Nucleus accumbens (tissue), 56 donors: ENCODE measurements around the gene FOXA3.

Experiments used
- DNase-seq, 56 donors: peaks; one replicate each; lab custom pipeline; 2025; lab: John Stamatoyannopoulos, UW

FOXA3 gene

DNA sequence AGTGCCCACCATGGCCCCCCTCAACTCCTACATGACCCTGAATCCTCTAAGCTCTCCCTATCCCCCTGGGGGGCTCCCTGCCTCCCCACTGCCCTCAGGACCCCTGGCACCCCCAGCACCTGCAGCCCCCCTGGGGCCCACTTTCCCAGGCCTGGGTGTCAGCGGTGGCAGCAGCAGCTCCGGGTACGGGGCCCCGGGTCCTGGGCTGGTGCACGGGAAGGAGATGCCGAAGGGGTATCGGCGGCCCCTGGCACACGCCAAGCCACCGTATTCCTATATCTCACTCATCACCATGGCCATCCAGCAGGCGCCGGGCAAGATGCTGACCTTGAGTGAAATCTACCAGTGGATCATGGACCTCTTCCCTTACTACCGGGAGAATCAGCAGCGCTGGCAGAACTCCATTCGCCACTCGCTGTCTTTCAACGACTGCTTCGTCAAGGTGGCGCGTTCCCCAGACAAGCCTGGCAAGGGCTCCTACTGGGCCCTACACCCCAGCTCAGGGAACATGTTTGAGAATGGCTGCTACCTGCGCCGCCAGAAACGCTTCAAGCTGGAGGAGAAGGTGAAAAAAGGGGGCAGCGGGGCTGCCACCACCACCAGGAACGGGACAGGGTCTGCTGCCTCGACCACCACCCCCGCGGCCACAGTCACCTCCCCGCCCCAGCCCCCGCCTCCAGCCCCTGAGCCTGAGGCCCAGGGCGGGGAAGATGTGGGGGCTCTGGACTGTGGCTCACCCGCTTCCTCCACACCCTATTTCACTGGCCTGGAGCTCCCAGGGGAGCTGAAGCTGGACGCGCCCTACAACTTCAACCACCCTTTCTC lies 8.2 kb downstream of the FOXA3 start:
- no peak for DNase-seq

- no peak for DNase-seq
Observed at GRCh38 chr19:45873219-45873772, 9.2 kb downstream of the FOXA3 start.

GRCh38 chr19:45874620-45874966 lies 10.5 kb downstream of the FOXA3 start:
- no peak for DNase-seq

DNA sequence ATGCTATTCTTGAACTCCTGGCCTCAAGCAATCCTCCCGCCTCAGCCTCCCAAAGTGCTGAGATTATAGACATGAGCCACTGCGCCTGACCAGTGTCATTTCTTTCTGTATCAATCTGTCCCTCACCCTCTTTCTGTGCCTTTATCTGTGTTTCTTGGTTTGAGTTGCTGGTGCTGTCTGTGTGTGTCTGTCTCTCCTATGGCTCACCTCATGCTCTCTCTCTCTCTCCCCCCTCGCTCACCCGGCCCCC lies 12.0 kb downstream of the FOXA3 start:
- DNase-seq: no peak

DNA sequence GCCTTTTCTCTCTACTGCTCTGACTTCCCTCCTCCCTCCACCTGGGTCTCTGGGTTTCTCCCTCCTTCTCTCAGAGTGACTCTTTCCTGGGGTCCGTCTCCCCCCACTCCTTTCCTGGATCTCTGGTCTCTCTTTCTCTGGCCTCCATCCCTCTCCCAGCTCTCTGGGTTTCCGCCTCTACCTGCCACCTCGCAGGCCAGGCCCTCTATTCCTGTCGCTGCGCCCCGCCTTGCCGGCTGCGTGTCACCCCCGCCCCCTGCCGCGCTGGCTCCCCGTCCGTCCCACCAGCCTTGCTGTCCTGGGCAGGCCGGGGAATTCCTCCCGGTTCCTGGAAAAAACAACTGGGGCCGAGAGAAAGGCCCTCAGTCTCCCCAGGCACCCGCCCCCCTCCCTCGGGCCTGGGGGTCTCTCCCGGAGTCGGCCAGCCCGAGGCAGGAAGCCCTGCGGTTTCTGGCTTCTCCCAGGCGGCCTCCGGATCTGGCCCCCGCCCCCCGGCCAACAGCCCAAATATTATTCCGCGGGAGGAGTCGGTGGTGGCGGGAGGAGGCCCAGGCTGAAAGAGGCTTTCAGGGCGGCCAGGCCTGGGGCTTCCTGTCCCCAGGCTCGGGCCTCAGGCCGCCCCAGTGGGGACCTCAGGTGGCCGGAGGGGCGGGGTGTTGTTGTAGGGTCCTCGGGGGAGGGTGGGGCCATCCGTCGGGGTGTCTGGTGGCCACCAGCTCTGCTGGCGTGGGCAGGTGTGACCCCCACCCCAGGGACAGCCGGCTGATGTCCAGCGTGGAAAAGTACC lies 12.5 kb downstream of the FOXA3 start:
- no peak for DNase-seq

DNA sequence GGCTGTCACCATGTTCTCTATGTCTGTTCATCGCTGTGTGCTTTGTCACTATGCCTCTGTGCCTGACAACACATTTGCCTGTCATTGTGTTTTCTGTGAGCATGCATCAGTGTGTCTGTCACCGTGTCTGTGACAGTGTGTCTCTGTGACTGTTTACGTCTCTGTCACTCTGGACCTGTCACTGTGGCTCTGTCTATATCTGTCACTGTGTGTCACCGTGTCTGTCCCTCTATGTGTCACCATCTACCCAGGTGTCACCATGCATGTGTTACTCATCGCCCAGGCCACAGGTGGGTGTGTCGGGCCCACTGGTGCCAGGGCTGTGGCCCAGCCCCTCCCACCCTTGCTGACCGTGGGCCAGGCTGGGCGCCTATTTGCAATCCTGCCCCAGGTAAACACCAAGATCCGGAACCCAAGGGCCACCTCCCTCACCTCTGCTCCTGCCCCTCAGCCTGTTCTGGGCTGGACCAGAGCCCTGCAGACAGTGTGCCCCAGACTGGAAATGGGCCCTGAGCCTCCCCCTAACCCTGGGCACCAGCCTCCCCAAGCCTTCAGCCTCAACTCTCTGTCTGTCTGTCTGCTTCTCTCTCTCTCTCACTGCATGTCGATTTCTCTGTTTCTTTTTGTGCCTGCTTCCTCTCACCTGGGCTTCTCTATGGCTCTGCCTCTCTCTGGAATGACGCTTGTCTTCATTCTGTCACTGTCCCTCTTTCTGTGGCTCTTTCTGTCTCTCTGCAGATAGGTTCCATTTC lies 14.1 kb downstream of the FOXA3 start:
- no peak for DNase-seq

- no peak for DNase-seq
Observed at GRCh38 chr19:45879055-45879454, 14.9 kb downstream of the FOXA3 start.

- DNase-seq: no peak
Observed at GRCh38 chr19:45879971-45880370, 15.8 kb downstream of the FOXA3 start.

- no peak for DNase-seq
Observed at GRCh38 chr19:45881082-45881908, 17.2 kb downstream of the FOXA3 start.

DNA sequence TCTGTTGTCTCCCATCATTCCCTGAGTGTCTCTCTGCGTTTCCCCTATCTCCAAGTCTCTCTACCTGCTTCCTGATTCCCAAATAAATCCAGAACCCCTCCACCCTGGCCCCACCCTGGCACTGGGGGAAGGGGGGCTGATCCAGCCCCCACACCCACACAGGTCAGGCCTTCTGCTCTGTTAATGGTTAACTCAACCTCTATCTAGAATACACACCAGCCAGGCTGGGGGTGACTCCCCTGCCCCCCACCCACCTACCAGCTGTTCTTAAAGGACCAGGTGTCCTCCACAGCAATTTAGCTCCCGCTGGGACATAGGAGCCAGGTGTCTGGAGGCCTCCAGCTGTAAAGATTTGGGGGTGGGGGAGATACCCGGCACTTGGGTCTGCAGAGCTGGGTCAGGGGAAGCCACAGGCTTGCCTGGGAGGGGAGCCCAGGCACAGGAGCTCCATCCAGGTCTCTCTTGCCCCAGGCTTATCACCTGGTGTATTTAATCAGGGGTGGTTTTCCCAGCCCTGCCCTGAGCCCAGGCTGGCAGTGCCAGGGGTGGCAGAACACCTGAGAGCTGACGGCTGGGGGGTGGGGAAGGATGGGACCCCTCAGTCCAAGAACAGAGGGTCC lies 17.9 kb downstream of the FOXA3 start:
- DNase-seq: no peak

DNA sequence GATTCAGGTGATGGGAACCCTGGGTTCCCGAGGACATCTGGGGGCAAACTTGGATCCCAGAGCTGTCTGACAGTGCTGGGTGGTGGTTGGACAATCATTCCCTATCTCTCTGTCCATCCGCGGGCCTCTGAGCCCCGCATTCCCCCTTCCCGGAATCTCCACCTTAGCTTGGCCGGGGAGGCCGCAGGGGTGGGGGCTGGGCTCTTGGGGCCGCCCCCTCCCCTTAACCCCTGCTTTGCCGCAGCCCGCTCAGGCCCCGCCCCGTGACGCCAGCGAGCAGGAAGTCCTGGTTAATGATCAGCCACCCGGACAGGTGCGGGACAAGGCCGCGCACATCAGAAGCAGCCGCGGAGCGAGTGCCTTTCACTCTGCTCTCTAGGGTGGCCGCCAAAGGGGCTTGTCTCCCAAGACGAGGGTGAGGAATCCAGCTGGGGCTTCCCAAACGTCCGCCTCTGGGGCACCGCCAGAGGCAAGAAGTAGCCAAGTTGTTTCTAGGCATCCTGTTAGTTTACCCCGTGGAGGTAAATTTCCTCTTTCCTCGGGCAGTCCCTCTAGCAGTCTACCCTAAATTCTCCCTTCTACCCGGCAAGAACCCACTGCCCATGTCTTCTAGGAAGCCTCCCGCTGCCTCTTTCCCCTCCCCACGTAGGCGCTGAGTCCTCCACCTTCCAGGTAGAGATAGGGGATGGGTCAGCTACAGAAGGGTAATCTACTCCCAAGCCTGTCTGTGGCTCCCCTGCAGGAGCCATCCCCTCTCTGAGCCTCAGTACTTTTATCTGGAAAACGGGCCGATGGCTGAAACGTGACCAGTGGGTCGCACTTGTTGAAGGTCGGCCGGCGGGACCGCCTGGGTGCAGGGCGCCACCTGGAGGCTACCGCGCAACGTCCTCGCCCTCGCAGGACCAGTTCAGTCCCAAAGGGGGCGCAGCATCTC lies 18.8 kb downstream of the FOXA3 start:
- DNase-seq: peak in 36 of 56 donors; percentile 3 to 71 (median 31)

GRCh38 chr19:45883586-45883880 lies 19.4 kb downstream of the FOXA3 start:
- peak in 1 of 56 donors; percentile 24 for DNase-seq

GRCh38 chr19:45883881-45884681 lies 20.0 kb downstream of the FOXA3 start:
- no peak for DNase-seq

DNA sequence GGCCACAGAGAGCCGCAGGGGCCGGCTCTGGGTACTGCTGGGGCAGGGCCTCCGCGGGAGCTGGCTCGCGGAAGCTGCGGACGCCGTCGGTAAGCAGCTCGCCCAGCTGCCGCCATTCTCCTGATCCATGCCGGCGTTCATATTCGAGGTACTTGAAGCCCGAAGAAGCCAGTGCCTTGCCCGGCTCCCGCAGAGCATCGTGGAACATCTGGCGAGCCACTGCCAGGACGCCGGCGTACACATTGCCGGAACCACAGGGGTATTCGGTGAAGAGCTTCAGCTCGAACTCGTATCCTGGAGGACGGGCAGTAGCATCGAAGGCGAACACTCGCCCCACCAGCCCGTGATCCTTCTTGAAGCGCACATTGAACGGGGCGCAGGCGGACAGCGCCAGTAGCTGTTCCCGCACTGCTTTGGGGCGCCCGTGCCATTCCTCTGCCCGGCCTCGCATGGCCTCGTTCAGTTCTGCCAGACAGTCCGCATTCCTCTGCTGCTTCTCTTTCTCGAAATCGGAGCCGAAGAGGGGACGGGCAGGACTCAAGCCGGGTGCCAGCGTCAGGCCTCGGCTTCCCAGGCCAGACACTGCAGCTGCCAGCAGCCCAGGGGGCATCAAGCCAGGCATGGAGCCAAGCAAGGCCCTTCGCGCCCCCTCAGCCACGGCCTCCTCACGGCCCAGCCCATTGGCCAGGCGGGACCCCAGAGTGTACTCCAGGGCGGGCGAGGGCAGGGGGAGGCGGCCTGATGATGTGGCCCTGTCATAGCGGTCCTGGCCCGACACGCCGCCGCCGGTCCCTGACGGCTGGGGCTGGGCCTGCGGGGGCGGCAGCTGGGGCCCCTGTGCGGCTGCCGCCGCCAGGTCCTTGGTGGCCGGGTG lies 20.8 kb downstream of the FOXA3 start:
- peak in 1 of 56 donors; percentile 18 for DNase-seq

GRCh38 chr19:45885556-45886426 lies 21.7 kb downstream of the FOXA3 start, which contains the start of gene IRF2BP1:
Gene IRF2BP1 (minus strand): TSS chr19:45886141. CDS start chr19:45885774, 367 bp downstream.
- DNase-seq: peak; percentile 28 to 96 (median 88)
